GM21737 (cell line): ENCODE measurements around the gene SLC25A11.

Source experiments
- ATAC-seq: cut with Tn5 transposase; IDR thresholded peaks from one replicate; pipeline ENCODE4 v1.9.1; 2021; ENCODE audit warnings: mild to moderate bottlenecking, moderate library complexity; ENCODE audit not compliant: unreplicated experiment

SLC25A11 gene

DNA sequence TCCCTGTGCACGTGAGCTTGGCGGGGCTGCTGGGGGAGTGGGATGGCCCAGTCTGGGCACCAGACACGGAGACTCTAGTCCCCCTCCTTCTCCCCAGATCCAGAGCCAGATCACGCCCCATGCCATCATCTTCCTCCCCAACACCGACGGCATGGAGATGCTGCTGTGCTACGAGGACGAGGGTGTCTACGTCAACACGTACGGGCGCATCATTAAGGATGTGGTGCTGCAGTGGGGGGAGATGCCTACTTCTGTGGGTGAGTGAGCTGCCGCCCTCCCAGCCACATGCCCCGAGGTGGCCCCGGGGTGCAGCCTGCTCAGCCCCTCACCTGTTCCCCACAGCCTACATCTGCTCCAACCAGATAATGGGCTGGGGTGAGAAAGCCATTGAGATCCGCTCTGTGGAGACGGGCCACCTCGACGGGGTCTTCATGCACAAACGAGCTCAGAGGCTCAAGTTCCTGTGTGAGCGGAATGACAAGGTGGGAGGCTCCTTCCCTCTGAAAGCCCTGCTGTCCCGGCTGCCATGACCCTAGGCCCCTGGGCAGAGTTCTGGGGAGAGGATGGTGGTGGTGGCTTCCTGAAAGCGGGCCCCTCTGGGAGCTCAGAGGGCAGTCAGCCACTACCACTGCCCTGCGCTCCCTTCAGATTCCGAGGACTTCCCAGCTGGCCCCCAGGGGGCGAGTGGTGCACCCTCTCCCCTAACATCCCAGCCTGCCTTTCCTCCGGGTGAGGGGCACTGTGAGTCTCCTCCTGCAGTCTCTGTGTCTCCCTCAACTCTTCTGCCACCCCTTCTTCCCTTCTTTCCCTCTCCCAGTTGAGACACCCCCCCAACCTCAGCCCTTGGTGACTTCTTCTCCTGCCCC lies 43.3 kb downstream of the SLC25A11 start:
- no peak for ATAC-seq

DNA sequence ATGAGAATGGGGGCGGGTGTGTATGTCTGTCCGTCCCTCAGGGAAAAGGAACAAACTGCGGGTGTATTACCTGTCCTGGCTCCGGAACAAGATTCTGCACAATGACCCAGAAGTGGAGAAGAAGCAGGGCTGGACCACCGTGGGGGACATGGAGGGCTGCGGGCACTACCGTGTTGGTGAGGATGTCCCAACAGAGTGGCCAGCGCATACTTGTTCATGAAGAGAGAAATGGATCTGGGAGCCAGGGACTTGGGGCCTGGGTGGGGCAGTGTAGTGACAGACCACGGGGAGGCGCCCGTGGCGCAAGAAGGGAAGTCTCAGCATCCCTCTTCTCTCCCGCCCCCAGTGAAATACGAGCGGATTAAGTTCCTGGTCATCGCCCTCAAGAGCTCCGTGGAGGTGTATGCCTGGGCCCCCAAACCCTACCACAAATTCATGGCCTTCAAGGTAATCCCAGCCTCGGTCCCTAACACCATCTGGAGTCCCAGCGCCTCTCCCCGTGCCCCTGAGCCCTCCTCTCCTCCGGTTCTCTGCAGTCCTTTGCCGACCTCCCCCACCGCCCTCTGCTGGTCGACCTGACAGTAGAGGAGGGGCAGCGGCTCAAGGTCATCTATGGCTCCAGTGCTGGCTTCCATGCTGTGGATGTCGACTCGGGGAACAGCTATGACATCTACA lies 44.1 kb downstream of the SLC25A11 start:
- ATAC-seq = no peak

DNA sequence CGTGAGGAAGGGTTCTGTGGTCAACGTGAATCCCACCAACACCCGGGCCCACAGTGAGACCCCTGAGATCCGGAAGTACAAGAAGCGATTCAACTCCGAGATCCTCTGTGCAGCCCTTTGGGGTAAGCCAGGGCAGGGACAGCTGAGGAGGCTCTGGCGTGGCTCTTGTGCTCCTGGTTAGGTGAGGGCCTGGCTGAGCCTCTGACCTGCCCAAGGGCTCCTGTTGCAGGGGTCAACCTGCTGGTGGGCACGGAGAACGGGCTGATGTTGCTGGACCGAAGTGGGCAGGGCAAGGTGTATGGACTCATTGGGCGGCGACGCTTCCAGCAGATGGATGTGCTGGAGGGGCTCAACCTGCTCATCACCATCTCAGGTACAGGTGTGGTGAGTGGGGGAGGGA lies 44.7 kb downstream of the SLC25A11 start:
- no peak for ATAC-seq

DNA sequence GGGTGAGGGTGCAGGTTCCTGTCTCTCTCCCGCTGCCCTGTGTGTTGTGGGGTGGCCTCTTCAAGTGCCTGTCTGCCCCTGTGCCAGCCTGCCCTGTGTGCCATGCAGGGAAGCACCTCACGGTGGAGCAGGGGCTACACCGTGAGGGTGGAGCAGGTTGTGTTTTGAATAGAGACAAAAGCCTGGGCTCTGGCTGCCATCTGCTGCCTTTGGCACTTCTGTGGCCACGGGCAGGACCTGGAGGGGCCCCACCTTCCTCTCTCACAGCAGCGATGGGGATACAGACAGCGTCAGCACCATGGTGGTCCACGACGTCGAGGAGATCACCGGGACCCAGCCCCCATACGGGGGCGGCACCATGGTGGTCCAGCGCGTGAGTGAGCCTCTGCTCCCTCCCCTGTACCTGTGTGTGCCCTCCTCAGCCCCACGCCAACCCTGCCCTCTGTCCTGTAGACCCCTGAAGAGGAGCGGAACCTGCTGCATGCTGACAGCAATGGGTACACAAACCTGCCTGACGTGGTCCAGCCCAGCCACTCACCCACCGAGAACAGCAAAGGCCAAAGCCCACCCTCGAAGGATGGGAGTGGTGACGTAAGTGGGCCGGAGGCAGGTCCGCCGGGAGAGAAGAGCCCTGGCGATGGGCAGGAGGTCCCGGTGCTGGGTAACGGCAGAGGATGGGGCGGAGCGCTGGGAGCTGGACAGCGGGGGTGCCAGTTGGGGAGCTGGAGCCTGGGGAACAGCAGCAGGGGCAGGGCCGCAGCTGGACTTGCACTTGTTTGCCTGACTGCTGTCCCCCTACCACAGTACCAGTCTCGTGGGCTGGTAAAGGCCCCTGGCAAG lies 45.9 kb downstream of the SLC25A11 start:
- no peak for ATAC-seq

DNA sequence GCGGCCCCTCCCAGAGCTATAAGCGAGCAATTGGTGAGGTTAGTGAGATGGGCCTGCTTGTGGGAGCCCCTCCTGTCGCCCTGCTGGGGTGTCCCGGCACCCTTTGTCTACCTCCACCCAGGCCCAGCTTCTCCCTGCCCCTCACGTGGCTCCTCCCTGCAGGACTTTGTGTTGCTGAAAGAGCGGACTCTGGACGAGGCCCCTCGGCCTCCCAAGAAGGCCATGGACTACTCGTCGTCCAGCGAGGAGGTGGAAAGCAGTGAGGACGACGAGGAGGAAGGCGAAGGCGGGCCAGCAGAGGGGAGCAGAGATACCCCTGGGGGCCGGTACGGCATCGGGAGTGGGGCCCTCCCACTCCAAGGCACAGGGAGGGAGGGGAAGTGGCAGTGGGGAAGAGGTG lies 46.6 kb downstream of the SLC25A11 start:
- ATAC-seq = no peak

DNA sequence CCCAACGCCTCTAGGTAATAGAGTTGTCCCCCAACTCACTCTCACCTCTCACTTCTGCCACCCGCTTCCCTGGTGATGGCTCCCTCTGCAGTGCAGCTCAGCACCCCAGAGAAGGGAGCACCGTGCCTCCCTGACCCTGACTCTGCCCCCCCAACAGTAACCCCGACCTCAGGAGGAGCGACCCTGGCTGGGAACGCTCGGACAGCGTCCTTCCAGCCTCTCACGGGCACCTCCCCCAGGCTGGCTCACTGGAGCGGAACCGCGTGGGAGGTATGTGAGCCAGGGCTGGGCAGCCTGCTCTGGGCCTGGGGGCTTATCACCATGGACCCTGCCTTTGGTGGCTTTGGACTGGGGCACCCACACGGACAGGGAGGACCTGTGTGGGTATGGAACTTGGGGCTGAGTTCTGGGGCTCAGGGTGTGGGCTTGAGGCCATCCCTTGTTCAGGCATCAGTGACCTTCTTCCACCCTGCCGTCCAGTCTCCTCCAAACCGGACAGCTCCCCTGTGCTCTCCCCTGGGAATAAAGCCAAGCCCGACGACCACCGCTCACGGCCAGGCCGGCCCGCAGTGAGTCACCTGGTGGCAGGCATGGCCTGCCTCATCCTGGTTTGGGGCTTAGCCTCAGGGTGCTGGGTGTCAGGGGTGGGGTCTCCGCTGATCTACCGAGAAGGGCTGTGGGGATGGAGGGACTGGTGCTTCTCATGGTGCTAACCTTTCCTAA lies 47.2 kb downstream of the SLC25A11 start:
- no peak for ATAC-seq

DNA sequence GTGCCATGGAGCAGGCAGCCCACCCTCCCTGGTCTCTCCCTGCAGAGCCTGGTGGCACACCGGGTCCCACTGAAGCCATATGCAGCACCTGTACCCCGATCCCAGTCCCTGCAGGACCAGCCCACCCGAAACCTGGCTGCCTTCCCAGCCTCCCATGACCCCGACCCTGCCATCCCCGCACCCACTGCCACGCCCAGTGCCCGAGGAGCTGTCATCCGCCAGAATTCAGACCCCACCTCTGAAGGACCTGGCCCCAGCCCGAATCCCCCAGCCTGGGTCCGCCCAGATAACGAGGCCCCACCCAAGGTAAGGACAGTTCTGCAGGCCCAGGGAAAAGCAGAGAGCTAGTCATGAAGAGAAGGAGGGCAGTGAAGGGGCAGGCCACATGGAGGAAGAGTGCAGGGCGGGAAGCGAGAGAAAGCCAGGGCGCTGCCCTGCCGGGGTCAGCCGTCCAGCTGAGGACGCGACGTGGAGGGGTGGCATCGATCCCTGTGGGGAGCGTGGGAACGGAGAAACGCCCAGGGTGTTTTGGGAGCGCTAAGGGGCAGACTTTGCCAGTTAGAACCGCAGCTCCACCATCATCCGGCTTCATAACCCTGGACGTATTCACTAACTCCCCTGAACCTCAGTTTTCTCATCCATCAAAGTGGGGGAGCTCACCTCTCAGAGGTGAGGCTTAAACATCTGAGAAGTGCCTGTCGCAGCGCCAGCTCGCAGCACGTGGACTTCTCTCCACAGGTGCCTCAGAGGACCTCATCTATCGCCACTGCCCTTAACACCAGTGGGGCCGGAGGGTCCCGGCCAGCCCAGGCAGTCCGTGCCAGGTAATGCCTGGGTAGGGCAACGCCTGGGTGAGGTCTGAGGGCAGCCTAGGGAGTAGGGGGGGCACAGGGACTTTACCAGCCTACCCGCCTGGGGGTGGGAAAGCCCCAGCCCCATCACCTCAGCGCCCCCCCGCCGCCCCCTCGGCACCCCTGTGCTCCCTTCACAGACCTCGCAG lies 48.1 kb downstream of the SLC25A11 start:
- ATAC-seq = no peak

DNA sequence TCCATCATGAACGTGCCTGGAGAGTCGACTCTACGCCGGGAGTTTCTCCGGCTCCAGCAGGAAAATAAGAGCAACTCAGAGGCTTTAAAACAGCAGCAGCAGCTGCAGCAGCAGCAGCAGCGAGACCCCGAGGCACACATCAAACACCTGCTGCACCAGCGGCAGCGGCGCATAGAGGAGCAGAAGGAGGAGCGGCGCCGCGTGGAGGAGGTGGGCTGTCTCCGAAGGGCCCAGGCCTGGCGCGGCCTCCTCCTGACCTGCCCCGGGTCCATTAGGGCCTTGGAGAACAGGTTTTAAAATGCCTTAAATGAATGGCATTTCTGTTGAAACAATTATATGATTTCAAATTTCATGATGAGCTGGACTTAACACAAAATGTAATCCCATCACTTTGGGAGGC lies 52.3 kb downstream of the SLC25A11 start:
- ATAC-seq = no peak
